B cell (primary cell): ENCODE data around the gene CEP112. TPM values are rescaled to one million over a fixed set of nuclear protein-coding genes. Genes with fewer than 3 reads are reported as not detected.

Experiments used
- ATAC-seq: fragments of 200-7000 bp; cut with Tn5 transposase; one replicate; pipeline ENCODE4 v1.10.0; 2021; ENCODE audit warnings: low read depth, mild to moderate bottlenecking, moderate number of reproducible peaks, moderate library complexity
- CTCF ChIA-PET: fragments of 350-600 bp; sonication (Branson Sonifier 250); formaldehyde crosslinking; loops from one replicate; lab custom pipeline; 2021; ENCODE audit warnings: antibody characterized with exemption, inconsistent platforms; lab: Charles Lee
- POLR2A ChIA-PET: fragments of 350-600 bp; sonication (Branson Sonifier 250); formaldehyde crosslinking; loops from one replicate; lab custom pipeline; 2021; ENCODE audit warnings: antibody characterized with exemption; lab: Charles Lee
- DNase-seq: peaks from one replicate; pipeline ENCODE4 v3.0.0; 2013
- H2AFZ ChIP-seq: 2 replicates; pipeline ENCODE4 v1.6.1; 2012; ENCODE audit warnings: mild to moderate bottlenecking, low read depth, low read length; ENCODE audit not compliant: insufficient read depth, poor library complexity, severe bottlenecking
- H3K27ac ChIP-seq, 2 donors: 1 replicate in 1 of 2; 2 replicates in 1 of 2; pipeline ENCODE4 v1.5.1; 2012 to 2013; ENCODE audit warnings: low read length in 2 of 2, mild to moderate bottlenecking in 2 of 2, moderate library complexity in 1 of 2
- H3K27me3 ChIP-seq, 4 experiments: fragments of 200-600 bp in 1 of 4; sonication (generic) in 1 of 4; replicated peaks in 1 of 4; 1 replicate in 2 of 4; 2 replicates in 2 of 4; pipeline versions ENCODE4 v1.6.1 to v1.7.0; 2013 to 2016; ENCODE audit warnings: low read length in 3 of 4, mild to moderate bottlenecking in 2 of 4, mixed read lengths in 1 of 4, moderate library complexity in 1 of 4; ENCODE audit not compliant: insufficient read depth in 4 of 4, control insufficient read depth in 3 of 4; ENCODE audit errors: control extremely low read depth in 1 of 4
- H3K36me3 ChIP-seq, 2 experiments: replicated peaks in 1 of 2; 1 replicate in 1 of 2; 2 replicates in 1 of 2; pipeline versions ENCODE4 v1.6.1 to v1.7.1; 2013; ENCODE audit warnings: low read length in 1 of 2; ENCODE audit not compliant: insufficient read depth in 2 of 2, control insufficient read depth in 1 of 2; ENCODE audit errors: control extremely low read depth in 1 of 2, extremely low read depth in 1 of 2
- H3K4me1 ChIP-seq, 2 donors: fragments of 200-600 bp in 1 of 2; sonication (generic) in 1 of 2; 1 replicate in 1 of 2; 2 replicates in 1 of 2; pipeline versions ENCODE4 v1.5.1 to v1.6.1; 2013 to 2017; ENCODE audit warnings: low read length in 2 of 2; ENCODE audit not compliant: control insufficient read depth in 2 of 2, insufficient read depth in 2 of 2
- H3K4me2 ChIP-seq: replicated peaks from 2 replicates; pipeline ENCODE3; 2012; ENCODE audit warnings: mild to moderate bottlenecking, low read depth, low read length; ENCODE audit not compliant: poor library complexity, severe bottlenecking
- H3K4me3 ChIP-seq, 5 experiments: fragments of 200-600 bp in 1 of 5; sonication (generic) in 1 of 5; 1 replicate in 3 of 5; 2 replicates in 2 of 5; pipeline versions ENCODE4 v1.5.1 to v1.7.0; 2011 to 2016; ENCODE audit warnings: low read length in 4 of 5, mild to moderate bottlenecking in 4 of 5, low read depth in 2 of 5, control low read depth in 1 of 5, moderate library complexity in 1 of 5; ENCODE audit not compliant: insufficient read depth in 1 of 5; ENCODE audit errors: control extremely low read depth in 1 of 5, extremely low read depth in 1 of 5
- H3K79me2 ChIP-seq: fragments of 200-600 bp; sonication (generic); one replicate; pipeline ENCODE4 v1.6.0; 2016; ENCODE audit warnings: low read length; ENCODE audit not compliant: control insufficient read depth, insufficient read depth
- H3K9ac ChIP-seq: fragments of 200-600 bp; sonication (generic); 2 replicates; pipeline ENCODE4 v1.6.1; 2017; ENCODE audit warnings: mild to moderate bottlenecking, low read length, moderate library complexity
- H3K9me3 ChIP-seq, 3 donors: one replicate each; pipeline versions ENCODE4 v1.6.1 to v1.7.1; 2013; ENCODE audit warnings: low read length in 2 of 3; ENCODE audit not compliant: control insufficient read depth in 2 of 3, insufficient read depth in 1 of 3; ENCODE audit errors: control extremely low read depth in 1 of 3
- H4K20me1 ChIP-seq: 2 replicates; pipeline ENCODE4 v1.6.0; 2012; ENCODE audit warnings: mild to moderate bottlenecking, low read length; ENCODE audit not compliant: insufficient read depth, control insufficient read depth, poor library complexity, severe bottlenecking
- H3K27ac Mint-ChIP-seq: one replicate; pipeline ENCODE4 v1.8.0; 2021; ENCODE audit warnings: mixed read lengths
- H3K27me3 Mint-ChIP-seq: one replicate; pipeline ENCODE4 v1.8.0; 2021; ENCODE audit warnings: mixed read lengths
- H3K4me1 Mint-ChIP-seq: one replicate; pipeline ENCODE4 v1.8.0; 2021; ENCODE audit warnings: mixed read lengths
- H3K4me3 Mint-ChIP-seq: one replicate; pipeline ENCODE4 v1.8.0; 2021; ENCODE audit warnings: mixed read lengths
- H3K9me3 Mint-ChIP-seq: one replicate; pipeline ENCODE4 v1.8.0; 2022; ENCODE audit warnings: mixed read lengths; ENCODE audit not compliant: insufficient read depth
- EZH2 ChIP-seq: IDR thresholded peaks from 2 replicates; pipeline ENCODE4 v1.6.1; 2012; ENCODE audit warnings: borderline replicate concordance, low read depth, mild to moderate bottlenecking, moderate library complexity, low read length; ENCODE audit not compliant: insufficient read depth, poor library complexity, severe bottlenecking
- WGBS: methylation state at CpG from one replicate; pipeline ENCODE4 v1.1.5; 2013; ENCODE audit warnings: missing lambda C conversion rate; ENCODE audit not compliant: insufficient coverage; 5-methylcytosine and 5-hydroxymethylcytosine counted together
- intact Hi-C: fragments of 100-400 bp; cut with micrococcal nuclease; formaldehyde crosslinking; loops from one replicate; pipeline ENCODE4 v1.10.0; 2022
- polyA plus RNA-seq: library from polyadenylated mRNA; depleted of rRNA; stranded (reverse); fragments of >200 nt; gene quantifications from 2 replicates; pipeline ENCODE4 v1.2.3, GENCODE V29; 2012
- total RNA-seq, 2 donors: library from RNA; stranded (reverse); fragments of 120-200 nt in 1 of 2; gene quantifications; 1 replicate in 1 of 2; 2 replicates in 1 of 2; pipeline versions ENCODE4 v1.2.3 to v1.2.4, GENCODE V29; 2013 to 2022
- TF ChIP-seq, protein P1 (sequence below): fragments of 200-600 bp; IDR thresholded peaks from one replicate; pipeline ENCODE4 v1.8.0; 2022; ENCODE audit warnings: antibody characterized with exemption, mild to moderate bottlenecking

The CEP112 gene
- total and polyA plus RNA-seq, 2 donors (not counting 1 experiment from before 2014, with no cell fraction given): 0.57 to 4.6 TPM

DNA sequence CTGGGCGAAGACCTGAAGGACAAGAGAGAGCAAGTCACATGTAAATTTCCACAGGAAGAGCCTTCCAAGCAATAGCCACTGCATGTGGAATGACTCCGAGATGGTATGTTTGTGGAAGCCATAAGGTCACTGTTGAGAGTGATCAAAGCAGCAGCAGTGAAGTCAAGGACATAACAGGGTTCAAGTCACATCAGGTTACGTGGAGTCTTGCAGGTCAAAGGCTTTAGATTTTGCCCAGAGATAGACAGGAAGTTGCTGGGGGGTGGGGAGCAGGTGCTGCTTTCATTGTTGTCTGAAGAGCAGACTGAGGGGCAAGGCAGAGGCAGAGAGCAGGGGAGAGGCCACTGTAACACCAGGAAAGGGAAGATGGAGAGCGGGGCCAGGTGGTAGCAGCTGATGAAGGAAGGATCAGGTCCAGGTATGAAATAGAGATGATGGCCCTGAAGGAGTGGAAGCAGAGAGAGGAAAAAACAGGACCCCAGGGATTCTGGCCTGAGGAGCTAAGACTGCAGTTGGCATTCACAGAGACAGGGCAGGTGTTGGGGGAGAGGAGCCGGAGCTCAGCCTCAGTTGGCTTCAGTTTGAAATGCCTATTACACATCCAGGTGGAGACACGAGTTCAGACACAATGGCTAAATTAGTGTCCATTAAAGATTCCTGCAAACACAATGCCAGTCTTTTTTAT is 501.2 kb downstream of the CEP112 start:
- ChIA-PET CTCF (no interaction called here), POLR2A (no interaction called here)

DNA sequence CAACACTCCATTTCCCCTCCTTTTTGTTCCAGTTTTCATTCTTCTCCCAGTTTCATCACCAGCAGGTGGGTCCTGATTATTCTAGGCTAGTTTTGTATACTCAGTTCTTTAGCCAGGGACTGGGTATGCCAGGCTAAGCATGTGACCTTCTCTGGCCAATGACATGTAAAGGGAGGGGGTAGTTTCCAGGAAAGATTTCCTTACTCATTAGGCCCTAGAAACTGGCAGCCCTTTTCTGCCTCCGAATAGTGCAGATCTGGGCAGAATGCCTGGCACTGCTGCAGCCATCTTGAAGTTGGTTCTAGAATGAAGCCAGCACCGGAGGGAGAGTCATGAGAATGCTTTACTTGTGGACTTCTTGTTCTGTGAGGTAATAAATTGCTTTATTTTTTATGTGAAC is 503.6 kb downstream of the CEP112 start:
- Histone ChIP-seq H3K4me3 (no peak overlapping the region), H3K27ac (no peak overlapping the region), H4K20me1 (no peaks in the 10 kb centered on the region), H2AFZ (no peak overlapping the region), H3K4me2 (no peak overlapping the region), H3K79me2 (no peaks in the 10 kb centered on the region), H3K27me3 (no peaks in the 10 kb centered on the region), H3K4me1 (no peaks in the 10 kb centered on the region), H3K9me3 (no peaks in the 10 kb centered on the region), H3K9ac (no peak overlapping the region), H3K36me3 (no peaks in the 10 kb centered on the region)
- Mint-ChIP-seq H3K27me3 (no peaks in the 10 kb centered on the region), H3K9me3 (no peaks in the 10 kb centered on the region), H3K4me1 (no peaks in the 10 kb centered on the region), H3K27ac (no peak overlapping the region), H3K4me3 (no peak overlapping the region)
- no peak for DNase-seq
- intact Hi-C loops: no loop called here
- CTCF ChIA-PET: no interaction called here
- no peak for TF ChIP-seq EZH2
- TF ChIP-seq, protein P1, sequence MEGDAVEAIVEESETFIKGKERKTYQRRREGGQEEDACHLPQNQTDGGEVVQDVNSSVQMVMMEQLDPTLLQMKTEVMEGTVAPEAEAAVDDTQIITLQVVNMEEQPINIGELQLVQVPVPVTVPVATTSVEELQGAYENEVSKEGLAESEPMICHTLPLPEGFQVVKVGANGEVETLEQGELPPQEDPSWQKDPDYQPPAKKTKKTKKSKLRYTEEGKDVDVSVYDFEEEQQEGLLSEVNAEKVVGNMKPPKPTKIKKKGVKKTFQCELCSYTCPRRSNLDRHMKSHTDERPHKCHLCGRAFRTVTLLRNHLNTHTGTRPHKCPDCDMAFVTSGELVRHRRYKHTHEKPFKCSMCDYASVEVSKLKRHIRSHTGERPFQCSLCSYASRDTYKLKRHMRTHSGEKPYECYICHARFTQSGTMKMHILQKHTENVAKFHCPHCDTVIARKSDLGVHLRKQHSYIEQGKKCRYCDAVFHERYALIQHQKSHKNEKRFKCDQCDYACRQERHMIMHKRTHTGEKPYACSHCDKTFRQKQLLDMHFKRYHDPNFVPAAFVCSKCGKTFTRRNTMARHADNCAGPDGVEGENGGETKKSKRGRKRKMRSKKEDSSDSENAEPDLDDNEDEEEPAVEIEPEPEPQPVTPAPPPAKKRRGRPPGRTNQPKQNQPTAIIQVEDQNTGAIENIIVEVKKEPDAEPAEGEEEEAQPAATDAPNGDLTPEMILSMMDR: no peak
- 100% methylated on average over 2 of the region's 2 CpGs for WGBS
- POLR2A ChIA-PET: no interaction called here
- ATAC-seq: no peak

More for the DNA sequence above, 501.2 kb downstream of the CEP112 start:
- Histone ChIP-seq H3K4me2 (no peak overlapping the region), H3K9me3 (no peaks in the 10 kb centered on the region), H3K4me1 (no peaks in the 10 kb centered on the region), H3K27me3 (no peaks in the 10 kb centered on the region), H3K36me3 (no peaks in the 10 kb centered on the region), H3K27ac (no peak overlapping the region), H3K4me3 (no peak overlapping the region), H2AFZ (no peak overlapping the region), H4K20me1 (no peaks in the 10 kb centered on the region), H3K9ac (no peak overlapping the region), H3K79me2 (no peaks in the 10 kb centered on the region)
- intact Hi-C loops: no loop called here
- TF ChIP-seq, protein P1: no peak
- no peak for TF ChIP-seq EZH2
- no peak overlapping the region for H3K27ac Mint-ChIP-seq
- H3K4me1 Mint-ChIP-seq: no peaks in the 10 kb centered on the region
- 88% methylated on average over 5 of the region's 6 CpGs for WGBS
- no peaks in the 10 kb centered on the region for H3K9me3 Mint-ChIP-seq
- H3K27me3 Mint-ChIP-seq: peaks cover 3% of the 10 kb centered on the region
- no peak overlapping the region for H3K4me3 Mint-ChIP-seq
- DNase-seq (no peak), ATAC-seq (no peak)
